Stimulated activated CD8-positive, alpha-beta memory T cell treated with anti-CD3 and anti-CD28 coated beads, Interleukin-15, amount 100 ng/mL, for 24 hours (primary cell): ENCODE results near the gene GCLC.

Experiments used
- DNase-seq: peaks from one replicate; pipeline ENCODE4 v3.0.0-alpha.2; 2020; ENCODE audit warnings: low read depth

Gene GCLC

DNA sequence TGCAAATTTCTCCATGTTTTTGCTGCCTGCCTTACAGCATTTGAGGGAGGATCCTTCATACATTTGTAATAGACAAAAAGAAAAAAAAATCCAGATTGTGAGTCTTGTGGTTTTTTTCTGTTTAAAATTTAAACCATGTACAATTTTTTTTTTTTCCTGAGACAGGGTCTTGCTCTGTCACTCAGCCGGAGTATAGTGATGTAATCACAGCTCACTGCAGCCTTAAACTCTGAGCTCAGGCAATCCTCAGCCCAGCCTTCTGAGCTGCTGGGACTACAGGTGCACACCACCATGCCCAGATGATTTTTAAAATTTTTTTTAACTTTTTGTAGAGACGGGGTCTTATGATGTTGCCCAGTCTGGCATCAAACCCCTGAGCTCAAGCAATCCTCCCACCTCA is 97.0 kb downstream of the GCLC start:
- DNase-seq: no peak
